K562 (cell line): Measurements from ENCODE around the gene RASGRP2. TPM values are rescaled to one million over a fixed set of nuclear protein-coding genes. Genes with fewer than 3 reads are reported as not detected.

Experiments used
- ETV5 ChIP-seq: sonication (generic); formaldehyde crosslinking; IDR thresholded peaks from 2 replicates; pipeline ENCODE4 v1.4.0; 2020; ENCODE audit warnings: low read depth, mild to moderate bottlenecking, missing genetic modification reagents
- HNRNPUL1 ChIP-seq: fragments of 200-400 bp; formaldehyde crosslinking; IDR thresholded peaks from 2 replicates; pipeline ENCODE4 v1.6.1; 2017; ENCODE audit warnings: low read length
- MTA2 ChIP-seq: fragments of 450-650 bp; IDR thresholded peaks from 2 replicates; pipeline ENCODE4 v1.6.1; 2016; ENCODE audit warnings: low read depth
- XRCC4 ChIP-seq: IDR thresholded peaks from one replicate; pipeline ENCODE4 v1.6.1; 2011; ENCODE audit not compliant: insufficient read depth, insufficient read length; ENCODE audit errors: extremely low read depth
- ZBTB7A ChIP-seq: IDR thresholded peaks from 2 replicates; pipeline ENCODE4 v1.6.1; 2011; ENCODE audit warnings: low read depth, mild to moderate bottlenecking, low read length, moderate library complexity, borderline replicate concordance; ENCODE audit not compliant: control insufficient read depth
- polyA plus RNA-seq, 8 experiments: library from polyadenylated mRNA; depleted of rRNA in 4 of 8; stranded (reverse) in 5 of 8; unstranded in 3 of 8; fragments of >200 nt; fragmentation: Nextera tagmentation in 2 of 8; fragmentation: Illumina TruSeq in 1 of 8; extraction: Ambion mirVana in 2 of 8; extraction: Trizol in 1 of 8; gene quantifications; 2 replicates each; pipeline versions ENCODE4 v1.2.1 to v1.2.3, GENCODE V29; 2011 to 2014; ENCODE audit warnings: inconsistent platforms in 1 of 8, missing spikeins in 1 of 8
- total RNA-seq, 7 experiments: library from RNA; depleted of rRNA in 6 of 7; stranded (reverse); fragments of >200 nt in 6 of 7; fragmentation: Illumina TruSeq in 2 of 7; extraction: Trizol in 2 of 7; gene quantifications; 2 replicates each; pipeline versions ENCODE4 v1.2.1 to v1.2.3, GENCODE V29; 2011 to 2021; ENCODE audit warnings: low replicate concordance in 1 of 7
- TF ChIP-seq, protein P1 (sequence below): fragments of 450-650 bp; IDR thresholded peaks from 2 replicates; pipeline ENCODE4 v1.6.1; 2016; ENCODE audit warnings: mild to moderate bottlenecking, moderate library complexity

RASGRP2 gene
- total and polyA plus RNA-seq, 9 of the 15 experiments (the other 6 are each of a cell fraction or from before 2014, with no cell fraction given): 0.87 to 22.7 (median 5.5) TPM

DNA sequence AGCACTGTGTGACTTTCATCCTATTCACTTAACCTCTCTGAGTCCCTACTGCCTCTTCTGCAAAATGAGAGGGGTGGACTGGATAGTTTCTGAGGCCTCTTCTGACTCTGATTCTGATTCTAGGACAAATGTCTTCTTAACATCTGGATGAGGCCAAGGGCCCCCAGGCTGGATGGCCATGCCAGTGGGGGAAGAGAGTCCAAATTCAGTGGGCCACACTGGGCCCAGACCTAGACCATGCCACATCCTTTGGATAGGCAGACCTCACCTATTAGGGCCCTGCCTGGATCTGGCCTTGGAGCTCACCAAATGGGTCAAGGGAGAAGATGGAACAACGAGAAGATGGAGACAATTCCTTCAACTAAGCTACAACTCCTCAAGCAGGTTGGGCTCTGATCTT is 45.5 kb downstream of the RASGRP2 start (continued):
- TF ChIP-seq, protein P1, sequence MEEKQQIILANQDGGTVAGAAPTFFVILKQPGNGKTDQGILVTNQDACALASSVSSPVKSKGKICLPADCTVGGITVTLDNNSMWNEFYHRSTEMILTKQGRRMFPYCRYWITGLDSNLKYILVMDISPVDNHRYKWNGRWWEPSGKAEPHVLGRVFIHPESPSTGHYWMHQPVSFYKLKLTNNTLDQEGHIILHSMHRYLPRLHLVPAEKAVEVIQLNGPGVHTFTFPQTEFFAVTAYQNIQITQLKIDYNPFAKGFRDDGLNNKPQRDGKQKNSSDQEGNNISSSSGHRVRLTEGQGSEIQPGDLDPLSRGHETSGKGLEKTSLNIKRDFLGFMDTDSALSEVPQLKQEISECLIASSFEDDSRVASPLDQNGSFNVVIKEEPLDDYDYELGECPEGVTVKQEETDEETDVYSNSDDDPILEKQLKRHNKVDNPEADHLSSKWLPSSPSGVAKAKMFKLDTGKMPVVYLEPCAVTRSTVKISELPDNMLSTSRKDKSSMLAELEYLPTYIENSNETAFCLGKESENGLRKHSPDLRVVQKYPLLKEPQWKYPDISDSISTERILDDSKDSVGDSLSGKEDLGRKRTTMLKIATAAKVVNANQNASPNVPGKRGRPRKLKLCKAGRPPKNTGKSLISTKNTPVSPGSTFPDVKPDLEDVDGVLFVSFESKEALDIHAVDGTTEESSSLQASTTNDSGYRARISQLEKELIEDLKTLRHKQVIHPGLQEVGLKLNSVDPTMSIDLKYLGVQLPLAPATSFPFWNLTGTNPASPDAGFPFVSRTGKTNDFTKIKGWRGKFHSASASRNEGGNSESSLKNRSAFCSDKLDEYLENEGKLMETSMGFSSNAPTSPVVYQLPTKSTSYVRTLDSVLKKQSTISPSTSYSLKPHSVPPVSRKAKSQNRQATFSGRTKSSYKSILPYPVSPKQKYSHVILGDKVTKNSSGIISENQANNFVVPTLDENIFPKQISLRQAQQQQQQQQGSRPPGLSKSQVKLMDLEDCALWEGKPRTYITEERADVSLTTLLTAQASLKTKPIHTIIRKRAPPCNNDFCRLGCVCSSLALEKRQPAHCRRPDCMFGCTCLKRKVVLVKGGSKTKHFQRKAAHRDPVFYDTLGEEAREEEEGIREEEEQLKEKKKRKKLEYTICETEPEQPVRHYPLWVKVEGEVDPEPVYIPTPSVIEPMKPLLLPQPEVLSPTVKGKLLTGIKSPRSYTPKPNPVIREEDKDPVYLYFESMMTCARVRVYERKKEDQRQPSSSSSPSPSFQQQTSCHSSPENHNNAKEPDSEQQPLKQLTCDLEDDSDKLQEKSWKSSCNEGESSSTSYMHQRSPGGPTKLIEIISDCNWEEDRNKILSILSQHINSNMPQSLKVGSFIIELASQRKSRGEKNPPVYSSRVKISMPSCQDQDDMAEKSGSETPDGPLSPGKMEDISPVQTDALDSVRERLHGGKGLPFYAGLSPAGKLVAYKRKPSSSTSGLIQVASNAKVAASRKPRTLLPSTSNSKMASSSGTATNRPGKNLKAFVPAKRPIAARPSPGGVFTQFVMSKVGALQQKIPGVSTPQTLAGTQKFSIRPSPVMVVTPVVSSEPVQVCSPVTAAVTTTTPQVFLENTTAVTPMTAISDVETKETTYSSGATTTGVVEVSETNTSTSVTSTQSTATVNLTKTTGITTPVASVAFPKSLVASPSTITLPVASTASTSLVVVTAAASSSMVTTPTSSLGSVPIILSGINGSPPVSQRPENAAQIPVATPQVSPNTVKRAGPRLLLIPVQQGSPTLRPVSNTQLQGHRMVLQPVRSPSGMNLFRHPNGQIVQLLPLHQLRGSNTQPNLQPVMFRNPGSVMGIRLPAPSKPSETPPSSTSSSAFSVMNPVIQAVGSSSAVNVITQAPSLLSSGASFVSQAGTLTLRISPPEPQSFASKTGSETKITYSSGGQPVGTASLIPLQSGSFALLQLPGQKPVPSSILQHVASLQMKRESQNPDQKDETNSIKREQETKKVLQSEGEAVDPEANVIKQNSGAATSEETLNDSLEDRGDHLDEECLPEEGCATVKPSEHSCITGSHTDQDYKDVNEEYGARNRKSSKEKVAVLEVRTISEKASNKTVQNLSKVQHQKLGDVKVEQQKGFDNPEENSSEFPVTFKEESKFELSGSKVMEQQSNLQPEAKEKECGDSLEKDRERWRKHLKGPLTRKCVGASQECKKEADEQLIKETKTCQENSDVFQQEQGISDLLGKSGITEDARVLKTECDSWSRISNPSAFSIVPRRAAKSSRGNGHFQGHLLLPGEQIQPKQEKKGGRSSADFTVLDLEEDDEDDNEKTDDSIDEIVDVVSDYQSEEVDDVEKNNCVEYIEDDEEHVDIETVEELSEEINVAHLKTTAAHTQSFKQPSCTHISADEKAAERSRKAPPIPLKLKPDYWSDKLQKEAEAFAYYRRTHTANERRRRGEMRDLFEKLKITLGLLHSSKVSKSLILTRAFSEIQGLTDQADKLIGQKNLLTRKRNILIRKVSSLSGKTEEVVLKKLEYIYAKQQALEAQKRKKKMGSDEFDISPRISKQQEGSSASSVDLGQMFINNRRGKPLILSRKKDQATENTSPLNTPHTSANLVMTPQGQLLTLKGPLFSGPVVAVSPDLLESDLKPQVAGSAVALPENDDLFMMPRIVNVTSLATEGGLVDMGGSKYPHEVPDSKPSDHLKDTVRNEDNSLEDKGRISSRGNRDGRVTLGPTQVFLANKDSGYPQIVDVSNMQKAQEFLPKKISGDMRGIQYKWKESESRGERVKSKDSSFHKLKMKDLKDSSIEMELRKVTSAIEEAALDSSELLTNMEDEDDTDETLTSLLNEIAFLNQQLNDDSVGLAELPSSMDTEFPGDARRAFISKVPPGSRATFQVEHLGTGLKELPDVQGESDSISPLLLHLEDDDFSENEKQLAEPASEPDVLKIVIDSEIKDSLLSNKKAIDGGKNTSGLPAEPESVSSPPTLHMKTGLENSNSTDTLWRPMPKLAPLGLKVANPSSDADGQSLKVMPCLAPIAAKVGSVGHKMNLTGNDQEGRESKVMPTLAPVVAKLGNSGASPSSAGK: no peak
- TF ChIP-seq XRCC4 (no peak), ETV5 (CRISPR knock-in tag) (no peak), HNRNPUL1 (no peak), ZBTB7A (no peak), MTA2 (no peak)
